ENCODE results near the gene BAIAP2L1.

Gene BAIAP2L1

DNA sequence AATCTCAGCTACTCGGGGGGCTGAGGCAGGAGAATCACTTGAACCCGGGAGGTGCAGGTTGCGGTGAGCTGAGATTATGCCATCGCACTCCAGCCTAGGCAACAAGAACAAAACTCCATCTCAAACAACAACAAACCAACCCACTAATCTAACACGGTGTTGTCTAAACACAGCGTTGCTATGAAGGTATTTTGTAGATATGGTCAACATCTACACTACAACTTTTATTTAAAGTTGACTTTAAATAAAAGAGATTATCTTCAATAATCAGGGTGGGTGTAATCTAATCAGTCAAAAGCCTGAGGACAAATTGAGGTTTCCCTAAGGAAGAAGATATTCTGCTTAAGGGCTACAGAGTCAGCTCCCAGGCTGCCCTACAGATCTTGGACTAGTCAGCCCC lies 24.2 kb downstream of the BAIAP2L1 start:
- TF ChIP-seq, protein P1, sequence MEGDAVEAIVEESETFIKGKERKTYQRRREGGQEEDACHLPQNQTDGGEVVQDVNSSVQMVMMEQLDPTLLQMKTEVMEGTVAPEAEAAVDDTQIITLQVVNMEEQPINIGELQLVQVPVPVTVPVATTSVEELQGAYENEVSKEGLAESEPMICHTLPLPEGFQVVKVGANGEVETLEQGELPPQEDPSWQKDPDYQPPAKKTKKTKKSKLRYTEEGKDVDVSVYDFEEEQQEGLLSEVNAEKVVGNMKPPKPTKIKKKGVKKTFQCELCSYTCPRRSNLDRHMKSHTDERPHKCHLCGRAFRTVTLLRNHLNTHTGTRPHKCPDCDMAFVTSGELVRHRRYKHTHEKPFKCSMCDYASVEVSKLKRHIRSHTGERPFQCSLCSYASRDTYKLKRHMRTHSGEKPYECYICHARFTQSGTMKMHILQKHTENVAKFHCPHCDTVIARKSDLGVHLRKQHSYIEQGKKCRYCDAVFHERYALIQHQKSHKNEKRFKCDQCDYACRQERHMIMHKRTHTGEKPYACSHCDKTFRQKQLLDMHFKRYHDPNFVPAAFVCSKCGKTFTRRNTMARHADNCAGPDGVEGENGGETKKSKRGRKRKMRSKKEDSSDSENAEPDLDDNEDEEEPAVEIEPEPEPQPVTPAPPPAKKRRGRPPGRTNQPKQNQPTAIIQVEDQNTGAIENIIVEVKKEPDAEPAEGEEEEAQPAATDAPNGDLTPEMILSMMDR (IDR thresholded peaks at IDR 0.05) = no peak
- Histone ChIP-seq H3K27ac (no peak overlapping the region), H3K36me3 (ENCODE audit: control insufficient read depth, insufficient read depth, low read length) (no peaks in the 10 kb centered on the region), H3K27me3 (ENCODE audit: control insufficient read depth, insufficient read depth, low read length) (no peaks in the 10 kb centered on the region), H3K4me1 (no peaks in the 10 kb centered on the region), H3K79me2 (peaks cover 2% of the 10 kb centered on the region), H3K4me3 (ENCODE audit: low read depth, low read length) (no peak overlapping the region), H3K9me3 (ENCODE audit: control insufficient read depth, low read length) (no peaks in the 10 kb centered on the region), H3K4me2 (ENCODE audit: low read length) (no peak overlapping the region), H2AFZ (no peak overlapping the region), H3K9ac (no peak overlapping the region)

DNA sequence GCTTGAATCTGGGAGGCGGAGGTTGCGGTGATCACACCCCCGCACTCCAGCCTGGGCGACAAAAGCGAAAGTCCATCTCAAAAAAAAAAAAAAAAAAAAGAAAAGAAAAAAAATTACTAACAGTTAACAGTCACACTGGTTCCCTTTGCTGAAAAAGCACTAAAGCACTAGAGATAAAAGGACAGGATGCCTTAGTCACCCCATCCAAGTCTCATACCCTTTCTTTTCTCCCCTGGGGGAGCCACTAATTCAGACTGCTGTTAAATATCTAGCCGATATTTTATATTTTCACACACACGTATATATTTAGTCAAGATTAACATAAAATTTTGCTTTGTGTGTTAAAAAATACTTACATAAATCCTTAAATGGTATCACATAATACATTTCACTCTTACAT lies 25.2 kb downstream of the BAIAP2L1 start:
- no peak overlapping the region for H3K9ac ChIP-seq
- no peak overlapping the region for H3K27ac ChIP-seq
- H3K27me3 ChIP-seq (ENCODE audit: control insufficient read depth, insufficient read depth, low read length) = no peaks in the 10 kb centered on the region
- H3K4me2 ChIP-seq (ENCODE audit: low read length) = no peak overlapping the region
- peaks cover 2% of the 10 kb centered on the region for H3K79me2 ChIP-seq
- no peak overlapping the region for H2AFZ ChIP-seq
- no peaks in the 10 kb centered on the region for H3K9me3 ChIP-seq (ENCODE audit: control insufficient read depth, low read length)
- no peaks in the 10 kb centered on the region for H3K4me1 ChIP-seq
- no peak overlapping the region for H3K4me3 ChIP-seq (ENCODE audit: low read depth, low read length)
- H3K36me3 ChIP-seq (ENCODE audit: control insufficient read depth, insufficient read depth, low read length) = no peaks in the 10 kb centered on the region
- TF ChIP-seq, protein P1 (IDR thresholded peaks at IDR 0.05) = no peak

DNA sequence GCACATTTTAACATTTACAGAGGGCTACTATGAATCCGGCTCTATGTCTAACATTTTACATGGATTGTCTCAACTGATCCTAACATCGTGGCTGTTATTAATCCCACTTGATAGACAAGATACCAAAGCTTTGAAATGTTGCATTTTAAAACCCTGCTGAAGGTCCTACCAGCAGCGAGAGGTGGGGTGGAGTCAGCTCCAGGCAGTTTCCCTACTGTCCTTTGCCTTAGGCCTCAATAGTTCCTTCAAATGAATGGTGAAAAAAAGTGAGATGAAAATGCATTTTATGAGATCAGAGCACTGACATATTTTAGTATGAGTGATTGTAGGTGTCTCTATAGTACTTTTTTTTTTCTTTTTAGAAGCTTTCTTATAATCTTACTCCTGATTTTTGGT lies 26.6 kb downstream of the BAIAP2L1 start:
- H3K27me3 ChIP-seq (ENCODE audit: control insufficient read depth, insufficient read depth, low read length) = no peaks in the 10 kb centered on the region
- no peaks in the 10 kb centered on the region for H3K36me3 ChIP-seq (ENCODE audit: control insufficient read depth, insufficient read depth, low read length)
- peaks cover 2% of the 10 kb centered on the region for H3K79me2 ChIP-seq
- H3K4me1 ChIP-seq = no peaks in the 10 kb centered on the region
- no peak overlapping the region for H3K9ac ChIP-seq
- no peak overlapping the region for H3K4me2 ChIP-seq (ENCODE audit: low read length)
- no peak overlapping the region for H3K4me3 ChIP-seq (ENCODE audit: low read depth, low read length)
- TF ChIP-seq, protein P1 (IDR thresholded peaks at IDR 0.05) = no peak
- H3K9me3 ChIP-seq (ENCODE audit: control insufficient read depth, low read length) = no peaks in the 10 kb centered on the region
- no peak overlapping the region for H2AFZ ChIP-seq
- no peak overlapping the region for H3K27ac ChIP-seq

DNA sequence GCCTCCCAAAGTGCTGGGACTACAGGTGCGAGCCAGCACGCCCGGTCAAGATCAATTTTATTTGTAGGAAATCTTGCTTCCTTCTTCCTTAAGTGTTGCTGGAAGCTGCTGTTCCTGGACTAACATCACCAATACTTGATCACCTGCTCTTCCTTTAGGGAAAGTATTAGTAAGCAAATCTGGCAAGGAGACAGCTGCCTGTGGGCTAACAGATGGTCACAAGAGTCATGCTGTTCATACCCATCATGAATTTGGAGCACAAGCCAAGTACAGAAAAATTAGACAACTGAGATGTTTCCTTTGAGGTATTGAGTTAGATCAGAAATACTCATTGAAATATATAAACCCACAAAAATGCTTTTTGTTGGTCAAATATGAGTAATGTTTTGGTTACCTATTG lies 27.9 kb downstream of the BAIAP2L1 start:
- H3K79me2 ChIP-seq = peaks cover 2% of the 10 kb centered on the region
- H3K4me2 ChIP-seq (ENCODE audit: low read length) = no peak overlapping the region
- H3K9ac ChIP-seq = no peak overlapping the region
- H3K36me3 ChIP-seq (ENCODE audit: control insufficient read depth, insufficient read depth, low read length) = no peaks in the 10 kb centered on the region
- no peaks in the 10 kb centered on the region for H3K9me3 ChIP-seq (ENCODE audit: control insufficient read depth, low read length)
- no peaks in the 10 kb centered on the region for H3K27me3 ChIP-seq (ENCODE audit: control insufficient read depth, insufficient read depth, low read length)
- no peaks in the 10 kb centered on the region for H3K4me1 ChIP-seq
- no peak overlapping the region for H2AFZ ChIP-seq
- TF ChIP-seq, protein P1 (IDR thresholded peaks at IDR 0.05) = no peak
- no peak overlapping the region for H3K27ac ChIP-seq
- H3K4me3 ChIP-seq (ENCODE audit: low read depth, low read length) = no peak overlapping the region

DNA sequence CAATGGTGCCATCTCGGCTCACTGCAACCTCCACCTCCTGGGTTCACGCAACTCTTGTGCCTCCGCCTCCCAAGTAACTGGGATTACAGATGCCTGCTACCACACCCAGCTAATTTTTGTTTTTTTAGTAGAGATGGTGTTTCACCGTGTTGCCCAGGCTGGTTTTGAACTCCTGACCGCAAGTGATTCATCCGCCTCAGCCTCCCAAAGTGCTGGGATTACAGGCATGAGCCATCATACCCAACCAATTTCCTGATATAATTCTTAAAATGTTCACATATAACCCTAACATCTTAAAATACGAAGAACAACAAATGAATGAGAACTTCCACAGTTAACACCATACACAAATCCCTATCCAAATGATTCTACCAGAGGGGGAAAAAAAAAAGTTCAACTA lies 31.2 kb downstream of the BAIAP2L1 start:
- no peak overlapping the region for H3K4me3 ChIP-seq (ENCODE audit: low read depth, low read length)
- H3K79me2 ChIP-seq = peaks cover 2% of the 10 kb centered on the region
- H3K36me3 ChIP-seq (ENCODE audit: control insufficient read depth, insufficient read depth, low read length) = no peaks in the 10 kb centered on the region
- H3K27ac ChIP-seq = no peak overlapping the region
- H3K9me3 ChIP-seq (ENCODE audit: control insufficient read depth, low read length) = no peaks in the 10 kb centered on the region
- H3K27me3 ChIP-seq (ENCODE audit: control insufficient read depth, insufficient read depth, low read length) = no peaks in the 10 kb centered on the region
- no peak overlapping the region for H3K9ac ChIP-seq
- H2AFZ ChIP-seq = no peak overlapping the region
- peaks cover 4% of the 10 kb centered on the region for H3K4me1 ChIP-seq
- TF ChIP-seq, protein P1 (IDR thresholded peaks at IDR 0.05) = no peak
- no peak overlapping the region for H3K4me2 ChIP-seq (ENCODE audit: low read length)

Measured in parathyroid adenoma (tissue), 2 donors.